MCF 10A (cell line): Measurements from ENCODE around the gene TRIM4. TPM values are rescaled to one million over a fixed set of nuclear protein-coding genes. Genes with fewer than 3 reads are reported as not detected.
"Not testable (repeated sequence)": the region's sequence is repeated elsewhere in the genome, so short reads cannot be mapped to it uniquely, and the experiment has no call there.

Experiments
- Bru-seq: library from RNA; stranded (reverse); fragments of 400-500 nt; gene quantifications from one replicate; lab custom pipeline; 2021; lab: Mats Ljungman, UMichigan
- BruChase-seq, 2 experiments: library from RNA; stranded (reverse); fragments of 400-500 nt; gene quantifications; one replicate each; lab custom pipeline; 2021; lab: Mats Ljungman, UMichigan
- BruUV-seq: library from RNA; stranded (reverse); fragments of 400-500 nt; replicated peaks from 2 replicates; lab custom pipeline; 2021; lab: Mats Ljungman, UMichigan
- CTCF ChIA-PET: fragments of 300-600 bp; sonication (Branson Sonifier 250); formaldehyde crosslinking; extraction: SDS; loops from one replicate; lab custom pipeline; 2021; ENCODE audit warnings: antibody characterized with exemption, inconsistent platforms; lab: Yijun Ruan, JAX
- POLR2A ChIA-PET: fragments of 300-600, 350-650 bp; sonication (Branson Sonifier 250); formaldehyde crosslinking; extraction: SDS; loops from one replicate; lab custom pipeline; 2020; ENCODE audit warnings: antibody characterized with exemption, inconsistent platforms; lab: Yijun Ruan, JAX
- DNase-seq: peaks from one replicate; pipeline ENCODE4 v3.0.0-alpha.2; 2018; ENCODE audit not compliant: unreplicated experiment
- H3K27ac Mint-ChIP-seq: one replicate; pipeline ENCODE4 v1.8.0; 2022; ENCODE audit warnings: mild to moderate bottlenecking, low read depth, mixed read lengths; ENCODE audit not compliant: unreplicated experiment
- H3K27me3 Mint-ChIP-seq: one replicate; pipeline ENCODE4 v1.8.0; 2022; ENCODE audit warnings: mixed read lengths; ENCODE audit not compliant: insufficient read depth, unreplicated experiment
- H3K36me3 Mint-ChIP-seq: one replicate; pipeline ENCODE4 v1.8.0; 2022; ENCODE audit warnings: mild to moderate bottlenecking, moderate library complexity, mixed read lengths; ENCODE audit not compliant: insufficient read depth, unreplicated experiment
- H3K4me1 Mint-ChIP-seq: one replicate; pipeline ENCODE4 v1.8.0; 2022; ENCODE audit warnings: mixed read lengths; ENCODE audit not compliant: insufficient read depth, unreplicated experiment
- H3K4me3 Mint-ChIP-seq: one replicate; pipeline ENCODE4 v1.8.0; 2022; ENCODE audit warnings: mild to moderate bottlenecking, moderate library complexity, mixed read lengths; ENCODE audit not compliant: unreplicated experiment
- H3K9me3 Mint-ChIP-seq: one replicate; pipeline ENCODE4 v1.8.0; 2022; ENCODE audit warnings: mixed read lengths; ENCODE audit not compliant: unreplicated experiment
- intact Hi-C: fragments of 100-400 bp; cut with micrococcal nuclease; formaldehyde crosslinking; loops from 2 replicates; pipeline ENCODE4 v1.14.1; 2022
- long read RNA-seq: library from polyadenylated mRNA; stranded (forward); transcript quantifications from one replicate; pipeline ENCODE4 v2.0.0, GENCODE V29; 2022
- total RNA-seq: library from RNA; stranded (reverse); gene quantifications from 2 replicates; pipeline ENCODE4 v1.2.3, GENCODE V29; 2022
- TF ChIP-seq, protein P1 (sequence below): fragments of 200-600 bp; IDR thresholded peaks from one replicate; pipeline ENCODE4 v1.8.0; 2022; ENCODE audit warnings: antibody characterized with exemption, mild to moderate bottlenecking; ENCODE audit not compliant: unreplicated experiment

The TRIM4 gene, protein sequence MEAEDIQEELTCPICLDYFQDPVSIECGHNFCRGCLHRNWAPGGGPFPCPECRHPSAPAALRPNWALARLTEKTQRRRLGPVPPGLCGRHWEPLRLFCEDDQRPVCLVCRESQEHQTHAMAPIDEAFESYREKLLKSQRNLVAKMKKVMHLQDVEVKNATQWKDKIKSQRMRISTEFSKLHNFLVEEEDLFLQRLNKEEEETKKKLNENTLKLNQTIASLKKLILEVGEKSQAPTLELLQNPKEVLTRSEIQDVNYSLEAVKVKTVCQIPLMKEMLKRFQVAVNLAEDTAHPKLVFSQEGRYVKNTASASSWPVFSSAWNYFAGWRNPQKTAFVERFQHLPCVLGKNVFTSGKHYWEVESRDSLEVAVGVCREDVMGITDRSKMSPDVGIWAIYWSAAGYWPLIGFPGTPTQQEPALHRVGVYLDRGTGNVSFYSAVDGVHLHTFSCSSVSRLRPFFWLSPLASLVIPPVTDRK
- 28.1 and 28.2 TPM in 2 replicates for total RNA-seq
- Bru-seq, nascent RNA = percentile 88 among the genes with signal in this experiment
- percentile 84 among the genes with signal in this experiment for BruChase-seq, experiment 1, labeled RNA remaining after a 6-hour chase
- percentile 91 among the genes with signal in this experiment for BruChase-seq, experiment 2, labeled RNA remaining after a 2-hour chase
- long read RNA-seq, transcript TRIM4-203 (7 exons, 3,383 nt) = minor isoform, 5 of 87 reads
- long read RNA-seq, transcript TRIM4-201 (6 exons, 3,374 nt) = major isoform, 72 of 87 reads
- long read RNA-seq, partial matches to known transcripts = 1 of 87 reads
- long read RNA-seq, other reads (novel, unspliced or antisense) = 7 of 87 reads

DNA sequence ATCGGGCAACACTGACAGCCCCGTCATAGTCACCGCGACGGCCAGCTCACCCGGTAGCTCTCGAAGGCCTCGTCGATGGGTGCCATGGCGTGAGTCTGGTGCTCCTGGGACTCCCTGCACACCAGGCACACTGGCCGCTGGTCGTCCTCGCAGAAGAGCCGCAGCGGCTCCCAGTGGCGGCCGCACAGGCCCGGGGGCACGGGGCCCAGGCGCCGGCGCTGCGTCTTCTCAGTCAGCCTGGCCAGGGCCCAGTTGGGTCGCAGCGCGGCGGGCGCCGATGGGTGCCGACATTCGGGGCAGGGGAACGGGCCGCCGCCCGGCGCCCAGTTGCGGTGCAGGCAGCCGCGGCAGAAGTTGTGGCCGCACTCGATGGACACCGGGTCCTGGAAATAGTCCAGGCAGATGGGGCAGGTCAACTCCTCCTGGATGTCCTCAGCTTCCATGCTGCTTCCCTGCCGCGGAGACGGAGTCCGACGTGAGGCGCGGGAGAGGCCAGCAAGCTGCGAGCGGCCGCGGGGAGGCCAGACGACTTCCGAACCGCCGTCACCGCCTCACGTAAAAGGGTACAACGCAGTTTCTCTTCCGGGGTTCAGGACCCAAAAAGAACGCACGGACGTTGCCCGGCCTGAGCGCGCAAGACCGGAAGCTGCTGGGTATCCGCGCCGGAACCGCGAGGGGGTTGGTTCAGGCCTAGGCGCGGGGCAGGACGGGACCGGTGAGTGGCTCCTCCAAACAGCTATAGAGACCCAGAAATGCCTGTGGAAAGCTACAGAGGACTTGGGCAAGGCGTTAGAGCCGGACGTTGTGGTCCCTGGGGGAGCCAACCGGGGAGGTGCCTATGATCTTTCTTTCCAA is at the start of gene TRIM4:
TSS of gene TRIM4 (minus strand) at position 572 of the 855 bp plus-strand sequence. CDS start at position 443, 129 bp downstream.
- ChIA-PET POLR2A (interaction anchor here (0.5 to 2.8 kb wide), 52 partner anchors 8 to 939 kb away, joined by 3 to 23 read pairs (median 4); partner anchors contain the start of genes AZGP1, BUD31, COPS6 and CPSF4), CTCF (interaction anchor here (0.6 to 11.4 kb wide), 17 partner anchors 10 to 879 kb away, joined by 3 to 214 read pairs (median 3); partner anchors contain the start of gene GJC3)
- Mint-ChIP-seq H3K4me1 (peaks cover 35% of the 10 kb centered on the region), H3K4me3 (peak within 1 kb of the TSS; percentile 95), H3K9me3 (no peaks in the 10 kb centered on the region), H3K27me3 (no peaks in the 10 kb centered on the region), H3K36me3 (peaks cover 35% of the 10 kb centered on the region), H3K27ac (peak within 1 kb of the TSS; percentile 96)
- TF ChIP-seq, protein P1, sequence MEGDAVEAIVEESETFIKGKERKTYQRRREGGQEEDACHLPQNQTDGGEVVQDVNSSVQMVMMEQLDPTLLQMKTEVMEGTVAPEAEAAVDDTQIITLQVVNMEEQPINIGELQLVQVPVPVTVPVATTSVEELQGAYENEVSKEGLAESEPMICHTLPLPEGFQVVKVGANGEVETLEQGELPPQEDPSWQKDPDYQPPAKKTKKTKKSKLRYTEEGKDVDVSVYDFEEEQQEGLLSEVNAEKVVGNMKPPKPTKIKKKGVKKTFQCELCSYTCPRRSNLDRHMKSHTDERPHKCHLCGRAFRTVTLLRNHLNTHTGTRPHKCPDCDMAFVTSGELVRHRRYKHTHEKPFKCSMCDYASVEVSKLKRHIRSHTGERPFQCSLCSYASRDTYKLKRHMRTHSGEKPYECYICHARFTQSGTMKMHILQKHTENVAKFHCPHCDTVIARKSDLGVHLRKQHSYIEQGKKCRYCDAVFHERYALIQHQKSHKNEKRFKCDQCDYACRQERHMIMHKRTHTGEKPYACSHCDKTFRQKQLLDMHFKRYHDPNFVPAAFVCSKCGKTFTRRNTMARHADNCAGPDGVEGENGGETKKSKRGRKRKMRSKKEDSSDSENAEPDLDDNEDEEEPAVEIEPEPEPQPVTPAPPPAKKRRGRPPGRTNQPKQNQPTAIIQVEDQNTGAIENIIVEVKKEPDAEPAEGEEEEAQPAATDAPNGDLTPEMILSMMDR = no peak
- peak; percentile 93 for DNase-seq
- BruUV-seq = TSS peak; percentile 62
- intact Hi-C loops = loop anchor here (10.0 kb wide), 2 partner anchors 136 to 166 kb away; partner anchors contain the start of genes COPS6 and ZNF3

DNA sequence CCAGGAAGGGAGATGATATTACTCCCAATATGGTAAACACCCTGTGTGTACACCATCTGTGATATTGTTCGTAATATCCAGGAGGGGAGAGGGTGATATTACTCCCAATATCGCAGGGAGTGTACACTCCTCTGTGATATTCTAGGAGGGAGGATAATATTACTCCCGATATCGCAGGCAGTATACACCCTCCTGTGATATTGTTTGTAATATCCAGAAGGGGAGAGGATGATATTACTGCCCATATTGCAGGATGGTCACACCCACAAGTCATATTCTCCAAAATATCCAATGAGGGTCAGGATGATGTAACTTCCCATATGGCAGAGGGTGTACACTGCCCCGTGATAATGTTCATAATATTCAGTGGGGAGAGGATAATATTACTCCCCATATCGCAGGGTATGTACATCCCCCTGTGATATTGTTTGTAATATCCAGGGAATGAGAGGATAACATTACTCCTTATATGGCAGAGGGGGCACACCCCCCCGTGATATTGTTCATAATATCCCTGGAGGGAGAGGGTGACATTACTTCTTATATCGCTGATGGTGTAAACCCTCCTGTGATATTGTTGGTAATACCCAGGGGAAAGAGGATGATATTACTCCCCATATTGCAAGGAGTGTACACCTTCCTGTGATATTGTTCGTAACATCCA is 39.4 kb upstream of the TRIM4 start:
- Mint-ChIP-seq H3K4me3 (no peak overlapping the region), H3K9me3 (no peaks in the 10 kb centered on the region), H3K36me3 (no peaks in the 10 kb centered on the region), H3K4me1 (peaks cover 31% of the 10 kb centered on the region), H3K27me3 (peaks cover 52% of the 10 kb centered on the region), H3K27ac (no peak overlapping the region)
- intact Hi-C loops = no loop called here
- ChIA-PET CTCF (no interaction called here), POLR2A (no interaction called here)
- no TSS peak for BruUV-seq
- no peak for DNase-seq
- TF ChIP-seq, protein P1 = no peak

DNA sequence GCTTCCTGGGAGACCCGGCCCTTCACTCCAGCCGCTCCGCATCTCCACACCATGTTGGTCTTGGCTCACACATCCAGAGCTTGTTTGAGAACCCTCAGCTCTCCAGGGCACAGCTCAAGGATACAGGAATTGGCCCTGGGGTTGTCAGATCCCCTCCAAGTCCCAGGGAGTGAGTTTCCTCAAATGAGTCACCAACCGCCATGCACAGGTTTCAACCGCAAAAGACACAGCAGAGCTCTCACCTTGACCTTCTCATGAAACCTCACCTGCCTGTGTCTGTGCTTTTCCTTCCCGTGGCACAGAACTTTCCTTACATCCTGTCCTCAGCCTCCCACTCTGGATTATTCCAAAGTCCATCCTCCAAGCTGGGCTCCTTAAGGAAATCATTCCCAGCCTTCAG is 35.9 kb upstream of the TRIM4 start:
- intact Hi-C loops = no loop called here
- Mint-ChIP-seq H3K36me3 (no peaks in the 10 kb centered on the region), H3K4me1 (peaks cover 41% of the 10 kb centered on the region), H3K4me3 (no peak overlapping the region), H3K27ac (no peak overlapping the region), H3K9me3 (no peaks in the 10 kb centered on the region), H3K27me3 (peaks cover 20% of the 10 kb centered on the region)
- DNase-seq = peak; percentile 86
- POLR2A ChIA-PET = interaction anchor here (0.6 to 2.6 kb wide), 7 partner anchors 15 to 151 kb away, joined by 3 to 13 read pairs (median 3); partner anchors contain the start of genes AZGP1 and TRIM4
- BruUV-seq = no TSS peak
- TF ChIP-seq, protein P1 = no peak
- CTCF ChIA-PET = interaction anchor here (0.6 to 1.1 kb wide), 4 partner anchors 37 to 494 kb away, joined by 3 to 6 read pairs (median 4); no protein-coding TSS in a partner anchor

DNA sequence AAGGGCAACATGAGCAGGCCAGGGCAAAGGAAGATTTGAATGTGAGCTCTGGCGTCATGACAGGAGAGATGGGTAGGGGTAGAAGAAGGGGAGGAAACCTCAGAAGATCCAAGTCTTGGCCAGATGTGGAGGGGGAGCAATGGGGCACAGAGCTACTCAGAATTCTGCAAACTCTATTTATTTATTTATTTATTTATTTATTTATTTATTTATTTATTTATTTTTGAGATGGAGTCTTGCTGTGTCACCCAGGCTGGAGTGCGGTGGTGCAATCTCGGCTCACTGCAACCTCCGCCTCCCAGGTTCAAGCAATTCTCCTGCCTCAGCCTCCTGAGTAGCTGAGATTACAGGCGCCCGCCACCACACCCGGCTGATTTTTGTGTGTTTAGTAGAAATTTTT is 35.3 kb upstream of the TRIM4 start:
- CTCF ChIA-PET = interaction anchor here (0.6 kb wide), 1 partner anchor 100 kb away, joined by 4 read pairs; no protein-coding TSS in a partner anchor
- not testable (repeated sequence) for H3K36me3 Mint-ChIP-seq

More for the DNA sequence above, 35.3 kb upstream of the TRIM4 start:
- H3K4me1 Mint-ChIP-seq = peaks cover 44% of the 10 kb centered on the region
- intact Hi-C loops, BruUV-seq, H3K9me3 Mint-ChIP-seq, H3K4me3 Mint-ChIP-seq, H3K27ac Mint-ChIP-seq: not testable (repeated sequence)
- peak; percentile 11 for DNase-seq
- POLR2A ChIA-PET = interaction anchor here (0.6 to 2.6 kb wide), 4 partner anchors 17 to 151 kb away, joined by 3 to 13 read pairs (median 6); partner anchors contain the start of gene TRIM4
- peaks cover 14% of the 10 kb centered on the region for H3K27me3 Mint-ChIP-seq
